ENCODE results near the gene UBXN4.
"Not testable (repeated sequence)": the region's sequence is repeated elsewhere in the genome, so short reads cannot be mapped to it uniquely, and the experiment has no call there.

UBXN4 gene

GRCh38 chr2:135773917-135774316, 32.3 kb downstream of the UBXN4 start:
- Histone ChIP-seq H3K9me3 (ENCODE audit: control insufficient read depth, low read length) (no peaks in the 10 kb centered on the region), H3K36me3 (ENCODE audit: control insufficient read depth, insufficient read depth, low read length) (peaks cover 8% of the 10 kb centered on the region), H3K9ac (ENCODE audit: low read length) (no peak overlapping the region), H3K4me3 (ENCODE audit: low read length) (no peak overlapping the region), H3K4me1 (ENCODE audit: control insufficient read depth, insufficient read depth, low read length) (no peaks in the 10 kb centered on the region), H3K27me3 (ENCODE audit: control insufficient read depth, insufficient read depth, low read length) (no peaks in the 10 kb centered on the region)

GRCh38 chr2:135775420-135775819, 33.8 kb downstream of the UBXN4 start:
- no peak overlapping the region for H3K9ac ChIP-seq (ENCODE audit: low read length)
- no peaks in the 10 kb centered on the region for H3K9me3 ChIP-seq (ENCODE audit: control insufficient read depth, low read length)
- no peaks in the 10 kb centered on the region for H3K4me1 ChIP-seq (ENCODE audit: control insufficient read depth, insufficient read depth, low read length)
- peaks cover 8% of the 10 kb centered on the region for H3K36me3 ChIP-seq (ENCODE audit: control insufficient read depth, insufficient read depth, low read length)
- H3K27me3 ChIP-seq (ENCODE audit: control insufficient read depth, insufficient read depth, low read length), result no peaks in the 10 kb centered on the region
- H3K4me3 ChIP-seq (ENCODE audit: low read length), result no peak overlapping the region

GRCh38 chr2:135776367-135776766, 34.7 kb downstream of the UBXN4 start:
- Histone ChIP-seq H3K4me3 (ENCODE audit: low read length) (no peak overlapping the region), H3K9me3 (ENCODE audit: control insufficient read depth, low read length) (no peaks in the 10 kb centered on the region), H3K4me1 (ENCODE audit: control insufficient read depth, insufficient read depth, low read length) (no peaks in the 10 kb centered on the region), H3K27me3 (ENCODE audit: control insufficient read depth, insufficient read depth, low read length) (no peaks in the 10 kb centered on the region), H3K36me3 (ENCODE audit: control insufficient read depth, insufficient read depth, low read length) (peaks cover 7% of the 10 kb centered on the region), H3K9ac (ENCODE audit: low read length) (no peak overlapping the region)

DNA sequence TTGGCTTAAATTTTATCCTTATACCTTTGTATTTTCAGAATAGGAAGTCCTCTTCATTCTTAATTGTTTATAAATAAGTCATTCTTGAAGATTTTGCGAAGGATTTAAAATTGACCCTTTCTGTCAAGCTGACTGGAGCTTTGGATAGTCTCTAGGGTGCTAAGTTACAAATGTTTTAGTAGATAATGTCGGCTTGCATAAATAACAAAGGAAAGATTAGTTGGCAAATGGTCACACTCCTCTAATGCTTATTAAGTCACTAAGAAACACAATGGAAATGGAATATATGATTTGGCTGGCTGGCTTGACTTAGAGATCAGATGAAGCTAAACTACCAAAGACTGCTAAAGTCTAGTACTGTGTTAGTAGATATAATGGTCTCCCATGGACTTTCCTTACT, 40.6 kb downstream of the UBXN4 start:
- H3K36me3 ChIP-seq (ENCODE audit: control insufficient read depth, insufficient read depth, low read length), result peaks cover 4% of the 10 kb centered on the region

DNA sequence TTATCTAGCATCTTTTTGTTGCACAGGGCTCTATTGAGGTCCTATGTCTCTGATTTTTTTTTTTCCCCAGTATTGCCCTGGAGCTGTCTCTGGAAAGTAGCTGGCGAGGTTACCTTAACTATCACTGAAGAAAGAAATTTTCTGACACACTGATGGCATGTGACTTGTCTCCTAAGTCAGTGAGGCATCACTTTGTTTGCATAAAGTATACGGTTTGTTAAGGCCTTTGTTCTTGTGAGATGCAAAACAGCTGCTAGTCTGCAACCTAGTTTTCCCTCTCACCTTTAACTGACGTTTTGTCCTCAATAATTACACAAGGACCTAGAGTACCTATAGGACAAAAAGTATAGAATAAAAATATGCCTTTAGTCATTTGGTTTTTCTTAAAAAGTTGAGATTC, 41.8 kb downstream of the UBXN4 start:
- H3K9me3 ChIP-seq (ENCODE audit: control insufficient read depth, low read length), result no peaks in the 10 kb centered on the region
- no peaks in the 10 kb centered on the region for H3K4me1 ChIP-seq (ENCODE audit: control insufficient read depth, insufficient read depth, low read length)
- no peak overlapping the region for H3K9ac ChIP-seq (ENCODE audit: low read length)
- no peaks in the 10 kb centered on the region for H3K27me3 ChIP-seq (ENCODE audit: control insufficient read depth, insufficient read depth, low read length)
- H3K4me3 ChIP-seq (ENCODE audit: low read length), result no peak overlapping the region
- H3K36me3 ChIP-seq (ENCODE audit: control insufficient read depth, insufficient read depth, low read length), result peaks cover 4% of the 10 kb centered on the region

More for the DNA sequence above, 40.6 kb downstream of the UBXN4 start:
- Histone ChIP-seq H3K9me3 (ENCODE audit: control insufficient read depth, low read length) (no peaks in the 10 kb centered on the region), H3K4me3 (ENCODE audit: low read length) (no peak overlapping the region), H3K4me1 (ENCODE audit: control insufficient read depth, insufficient read depth, low read length) (no peaks in the 10 kb centered on the region), H3K9ac (ENCODE audit: low read length) (no peak overlapping the region), H3K27me3 (ENCODE audit: control insufficient read depth, insufficient read depth, low read length) (no peaks in the 10 kb centered on the region)

DNA sequence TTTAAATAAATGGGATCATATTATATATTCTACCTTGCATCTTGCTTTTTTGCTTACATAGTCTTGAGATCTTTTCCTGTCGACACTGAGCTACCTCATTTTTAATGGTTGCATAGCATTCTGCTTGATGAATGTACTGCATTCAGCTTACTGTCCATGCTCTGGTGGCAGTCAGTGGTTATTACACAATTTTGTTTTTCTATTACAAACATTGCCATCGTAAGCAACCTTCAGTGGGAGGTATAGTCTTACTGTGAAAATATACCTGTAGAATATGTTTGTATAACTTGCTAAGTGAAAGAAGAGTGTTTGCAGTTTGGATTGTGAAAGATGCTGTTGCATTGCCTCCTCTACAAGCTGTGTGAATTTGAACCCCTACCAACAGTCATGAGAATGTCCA, 43.4 kb downstream of the UBXN4 start:
- H3K36me3 ChIP-seq (ENCODE audit: control insufficient read depth, insufficient read depth, low read length), result peaks cover 4% of the 10 kb centered on the region
- H3K4me1 ChIP-seq (ENCODE audit: control insufficient read depth, insufficient read depth, low read length), result no peaks in the 10 kb centered on the region
- H3K9ac ChIP-seq (ENCODE audit: low read length), result no peak overlapping the region
- no peaks in the 10 kb centered on the region for H3K27me3 ChIP-seq (ENCODE audit: control insufficient read depth, insufficient read depth, low read length)
- H3K9me3 ChIP-seq (ENCODE audit: control insufficient read depth, low read length), result no peaks in the 10 kb centered on the region
- H3K4me3 ChIP-seq (ENCODE audit: low read length), result no peak overlapping the region

GRCh38 chr2:135786823-135787222, 45.2 kb downstream of the UBXN4 start:
- H3K27me3 ChIP-seq (ENCODE audit: control insufficient read depth, insufficient read depth, low read length), result no peaks in the 10 kb centered on the region
- H3K4me1 ChIP-seq (ENCODE audit: control insufficient read depth, insufficient read depth, low read length), result no peaks in the 10 kb centered on the region
- no peak overlapping the region for H3K9ac ChIP-seq (ENCODE audit: low read length)
- no peak overlapping the region for H3K4me3 ChIP-seq (ENCODE audit: low read length)
- H3K9me3 ChIP-seq (ENCODE audit: control insufficient read depth, low read length), result no peaks in the 10 kb centered on the region
- H3K36me3 ChIP-seq (ENCODE audit: control insufficient read depth, insufficient read depth, low read length), result no peaks in the 10 kb centered on the region

DNA sequence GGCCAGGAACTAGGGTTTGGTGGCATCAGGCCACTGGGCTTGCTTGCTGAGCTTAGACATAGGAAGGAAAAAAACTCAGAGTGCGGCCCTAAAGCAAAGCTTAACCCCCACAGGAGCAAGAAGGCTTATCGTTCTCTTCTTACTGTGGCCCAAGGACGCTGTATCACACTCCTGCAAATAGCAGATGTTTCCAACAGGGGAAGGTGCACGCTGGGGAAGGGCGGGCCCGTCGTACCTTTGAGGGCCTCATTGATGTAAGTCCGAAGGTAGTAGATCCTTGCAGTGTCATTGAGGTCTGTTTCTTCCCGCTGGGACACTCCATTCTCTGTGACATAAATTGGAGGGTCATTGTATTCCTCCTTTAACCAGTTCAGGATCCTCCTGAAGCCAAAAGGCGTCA, 48.8 kb downstream of the UBXN4 start:
- H3K9me3 ChIP-seq (ENCODE audit: control insufficient read depth, low read length), result no peaks in the 10 kb centered on the region
- H3K4me1 ChIP-seq (ENCODE audit: control insufficient read depth, insufficient read depth, low read length), result no peaks in the 10 kb centered on the region
- H3K27me3 ChIP-seq (ENCODE audit: control insufficient read depth, insufficient read depth, low read length), result no peaks in the 10 kb centered on the region
- H3K4me3 ChIP-seq (ENCODE audit: low read length), result no peak overlapping the region
- H3K9ac ChIP-seq (ENCODE audit: low read length), result no peak overlapping the region
- H3K36me3 ChIP-seq (ENCODE audit: control insufficient read depth, insufficient read depth, low read length), result no peaks in the 10 kb centered on the region

DNA sequence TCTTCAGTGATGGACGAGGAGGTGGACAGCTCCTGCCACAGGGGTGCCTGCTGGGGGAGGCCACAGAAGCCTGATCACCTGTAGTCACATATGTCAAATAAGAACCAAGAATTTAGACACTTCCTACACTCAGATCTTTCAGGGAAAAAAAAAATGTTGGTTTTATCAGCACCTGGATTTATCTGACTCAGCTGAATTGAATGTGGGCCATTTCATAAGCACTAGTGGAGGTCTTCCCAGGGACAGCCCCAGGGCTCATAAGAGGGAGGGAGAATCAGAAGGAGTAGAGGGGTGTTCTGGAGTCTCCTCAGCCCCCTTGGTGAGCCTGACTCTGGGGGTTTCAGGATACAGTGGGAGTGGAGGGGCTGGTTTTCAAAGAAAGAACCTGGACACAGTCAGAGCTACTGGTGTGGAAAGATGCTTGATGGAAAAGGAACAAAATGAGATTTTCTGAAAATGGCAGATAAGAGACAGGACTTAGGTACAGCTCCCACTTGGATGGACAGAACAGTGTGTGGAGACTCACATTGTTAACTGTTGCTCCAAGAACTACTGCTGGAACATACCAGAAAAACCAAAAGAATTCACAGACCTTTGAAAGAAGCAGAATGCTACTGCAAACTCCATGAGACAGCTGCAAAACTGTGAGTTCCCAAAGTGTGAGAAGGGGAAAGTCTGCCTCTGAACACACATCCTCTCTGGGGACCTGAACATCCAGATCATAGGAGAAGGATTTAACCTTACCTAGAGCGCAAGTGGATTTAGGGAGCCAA, 49.9 kb downstream of the UBXN4 start:
- no peak overlapping the region for H3K4me3 ChIP-seq (ENCODE audit: low read length)
- no peaks in the 10 kb centered on the region for H3K36me3 ChIP-seq (ENCODE audit: control insufficient read depth, insufficient read depth, low read length)
- no peaks in the 10 kb centered on the region for H3K9me3 ChIP-seq (ENCODE audit: control insufficient read depth, low read length)
- no peaks in the 10 kb centered on the region for H3K27me3 ChIP-seq (ENCODE audit: control insufficient read depth, insufficient read depth, low read length)
- no peak overlapping the region for H3K9ac ChIP-seq (ENCODE audit: low read length)
- H3K4me1 ChIP-seq (ENCODE audit: control insufficient read depth, insufficient read depth, low read length), result no peaks in the 10 kb centered on the region

- Histone ChIP-seq H3K9ac (ENCODE audit: low read length) (no peak overlapping the region), H3K4me3 (ENCODE audit: low read length) (no peak overlapping the region), H3K9me3 (ENCODE audit: control insufficient read depth, low read length) (no peaks in the 10 kb centered on the region), H3K36me3 (ENCODE audit: control insufficient read depth, insufficient read depth, low read length) (no peaks in the 10 kb centered on the region), H3K4me1 (ENCODE audit: control insufficient read depth, insufficient read depth, low read length) (peaks cover 3% of the 10 kb centered on the region), H3K27me3 (ENCODE audit: control insufficient read depth, insufficient read depth, low read length) (no peaks in the 10 kb centered on the region)
Measured at GRCh38 chr2:135792401-135793150, 50.9 kb downstream of the UBXN4 start.

- not testable (repeated sequence) for H3K9me3 ChIP-seq (ENCODE audit: control insufficient read depth, low read length); H3K4me3 ChIP-seq (ENCODE audit: low read length); H3K27me3 ChIP-seq (ENCODE audit: control insufficient read depth, insufficient read depth, low read length); H3K36me3 ChIP-seq (ENCODE audit: control insufficient read depth, insufficient read depth, low read length); H3K9ac ChIP-seq (ENCODE audit: low read length); H3K4me1 ChIP-seq (ENCODE audit: control insufficient read depth, insufficient read depth, low read length)
Measured at GRCh38 chr2:135795641-135796040, 54.0 kb downstream of the UBXN4 start.

GRCh38 chr2:135796606-135797005, 55.0 kb downstream of the UBXN4 start:
- Histone ChIP-seq H3K27me3 (ENCODE audit: control insufficient read depth, insufficient read depth, low read length) (no peaks in the 10 kb centered on the region), H3K4me3 (ENCODE audit: low read length) (no peak overlapping the region), H3K4me1 (ENCODE audit: control insufficient read depth, insufficient read depth, low read length) (peaks cover 5% of the 10 kb centered on the region), H3K9me3 (ENCODE audit: control insufficient read depth, low read length) (no peaks in the 10 kb centered on the region), H3K9ac (ENCODE audit: low read length) (no peak overlapping the region), H3K36me3 (ENCODE audit: control insufficient read depth, insufficient read depth, low read length) (no peaks in the 10 kb centered on the region)

Data from mucosa of stomach (tissue), 1 donor.